Head of caudate nucleus (tissue), 42 donors: ENCODE measurements around the gene MPP7.

Experiments used
- DNase-seq, 42 donors: peaks; one replicate each; pipeline versions ENCODE4 v3.0.0 to v3.0.0-alpha.2; 2020 to 2021; ENCODE audit warnings: mixed read lengths in 7 of 42
- intact Hi-C: fragments of 100-400 bp; cut with DNase I; formaldehyde crosslinking; loops from one replicate; pipeline ENCODE4 v1.15.0; 2022

MPP7 gene

GRCh38 chr10:28279878-28280277 is 23.0 kb downstream of the MPP7 start:
- intact Hi-C loops, result no loop called here
- DNase-seq, result no peak

GRCh38 chr10:28278842-28279241 is 24.0 kb downstream of the MPP7 start:
- no peak for DNase-seq
- intact Hi-C loops, result no loop called here

- DNase-seq, result no peak
- intact Hi-C loops, result no loop called here
These were observed 26.5 kb downstream of the MPP7 start for GRCh38 chr10:28276384-28276783.

GRCh38 chr10:28274475-28274874 is 28.4 kb downstream of the MPP7 start:
- DNase-seq, result no peak
- intact Hi-C loops, result no loop called here

GRCh38 chr10:28273343-28273742 is 29.5 kb downstream of the MPP7 start:
- intact Hi-C loops, result no loop called here

GRCh38 chr10:28269842-28270456 is 32.9 kb downstream of the MPP7 start:
- no peak for DNase-seq

More at GRCh38 chr10:28273343-28273742, 29.5 kb downstream of the MPP7 start:
- DNase-seq, result peak in 10 of 42 donors; percentile 7 to 73 (median 14)

GRCh38 chr10:28266449-28267224 is 36.2 kb downstream of the MPP7 start:
- no peak for DNase-seq
- intact Hi-C loops, result no loop called here

More at GRCh38 chr10:28269842-28270456, 32.9 kb downstream of the MPP7 start:
- intact Hi-C loops, result no loop called here

- DNase-seq, result no peak
- intact Hi-C loops, result no loop called here
These were observed 39.6 kb downstream of the MPP7 start for GRCh38 chr10:28263136-28263857.

- DNase-seq, result no peak
- intact Hi-C loops, result no loop called here
These were observed 46.1 kb downstream of the MPP7 start for GRCh38 chr10:28256776-28257175.

GRCh38 chr10:28254290-28254985 is 48.4 kb downstream of the MPP7 start:
- intact Hi-C loops, result loop anchor here (5.0 kb wide), 1 partner anchor 128 kb away; no protein-coding TSS in a partner anchor

GRCh38 chr10:28253169-28253785 is 49.6 kb downstream of the MPP7 start:
- DNase-seq, result no peak
- intact Hi-C loops, result loop anchor here (5.0 kb wide), 1 partner anchor 129 kb away; no protein-coding TSS in a partner anchor

More at GRCh38 chr10:28254290-28254985, 48.4 kb downstream of the MPP7 start:
- DNase-seq, result no peak
